Left kidney (tissue), 2 donors: ENCODE measurements around the gene LRMDA. TPM values are rescaled to one million over a fixed set of nuclear protein-coding genes. Genes with fewer than 3 reads are reported as not detected.

Experiments
- DNase-seq: peaks from one replicate; pipeline ENCODE4 v3.0.0-alpha.2; 2013
- polyA plus RNA-seq: library from polyadenylated mRNA; unstranded; fragments of 120-200 nt; gene quantifications from one replicate; pipeline ENCODE4 v1.2.1, GENCODE V29; 2013; ENCODE audit not compliant: insufficient read length

The LRMDA gene
- polyA plus RNA-seq, 1 donor = 18.0 TPM

- no peak for DNase-seq
Measured at GRCh38 chr10:75825661-75826060, 394.2 kb downstream of the LRMDA start.

GRCh38 chr10:75826846-75827245 is 395.4 kb downstream of the LRMDA start:
- no peak for DNase-seq

DNA sequence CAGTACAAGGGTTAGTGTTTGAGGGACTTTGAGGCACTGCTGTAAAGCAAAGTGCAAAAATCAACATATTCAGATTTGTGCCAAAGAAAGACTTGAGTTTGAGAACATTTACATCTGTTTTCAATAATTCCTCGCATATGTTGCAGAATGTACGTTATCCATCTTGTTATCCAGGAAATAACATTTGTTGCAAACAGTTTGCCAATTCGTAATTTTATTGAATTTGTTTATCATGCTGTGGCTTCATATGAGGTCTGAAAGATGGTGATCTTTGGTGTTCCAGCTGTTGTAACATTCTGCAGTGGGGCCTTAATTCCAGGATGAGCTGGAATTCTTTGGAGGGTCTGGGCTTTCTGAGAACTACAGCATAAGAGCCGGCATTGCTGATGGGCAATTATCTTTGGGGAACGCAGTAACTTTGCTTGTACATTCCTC is 396.2 kb downstream of the LRMDA start:
- no peak for DNase-seq

- no peak for DNase-seq
Measured at GRCh38 chr10:75828413-75828812, 397.0 kb downstream of the LRMDA start.

DNA sequence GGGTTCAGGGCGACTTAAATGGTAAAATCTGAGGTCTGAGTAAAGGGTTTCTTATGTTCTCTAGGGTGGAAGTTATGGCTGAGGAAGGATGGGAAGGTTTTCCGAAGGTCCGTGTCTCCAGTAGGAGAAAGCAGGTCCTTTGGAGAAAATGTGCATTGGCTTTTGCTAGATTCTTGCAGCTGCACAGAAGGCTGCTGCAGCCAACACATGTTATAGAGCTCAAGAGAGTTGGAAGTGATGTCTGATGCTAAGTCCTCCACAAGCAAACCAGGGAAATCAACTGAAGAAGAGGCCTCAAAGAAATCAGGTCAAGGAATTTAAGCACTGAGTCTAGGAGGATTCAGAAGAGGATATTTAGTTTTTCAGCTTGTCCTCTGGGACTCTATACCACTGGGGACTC is 404.6 kb downstream of the LRMDA start:
- DNase-seq = no peak

- DNase-seq = no peak
Measured at GRCh38 chr10:75838486-75838885, 407.1 kb downstream of the LRMDA start.

DNA sequence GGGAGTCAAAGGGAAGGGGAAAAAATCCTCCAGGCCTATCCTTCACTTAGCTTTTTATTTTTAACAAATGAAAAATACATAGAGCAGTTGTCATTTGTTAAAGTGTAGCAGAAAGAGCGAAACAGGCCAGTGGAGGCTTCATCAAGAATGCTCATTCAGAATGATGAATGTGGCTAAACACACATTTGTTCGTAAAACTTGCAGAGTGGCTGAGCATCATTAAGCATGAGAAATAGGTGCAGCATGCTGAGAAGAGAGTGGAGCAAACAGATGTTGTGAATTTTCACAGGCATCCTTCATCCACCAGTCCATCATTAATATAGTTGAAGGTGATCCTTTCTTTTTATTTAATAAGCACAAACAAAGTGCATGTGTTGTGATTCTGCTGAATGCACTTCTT is 407.6 kb downstream of the LRMDA start:
- no peak for DNase-seq

- DNase-seq = no peak
Measured at GRCh38 chr10:75841266-75841665, 409.8 kb downstream of the LRMDA start.

DNA sequence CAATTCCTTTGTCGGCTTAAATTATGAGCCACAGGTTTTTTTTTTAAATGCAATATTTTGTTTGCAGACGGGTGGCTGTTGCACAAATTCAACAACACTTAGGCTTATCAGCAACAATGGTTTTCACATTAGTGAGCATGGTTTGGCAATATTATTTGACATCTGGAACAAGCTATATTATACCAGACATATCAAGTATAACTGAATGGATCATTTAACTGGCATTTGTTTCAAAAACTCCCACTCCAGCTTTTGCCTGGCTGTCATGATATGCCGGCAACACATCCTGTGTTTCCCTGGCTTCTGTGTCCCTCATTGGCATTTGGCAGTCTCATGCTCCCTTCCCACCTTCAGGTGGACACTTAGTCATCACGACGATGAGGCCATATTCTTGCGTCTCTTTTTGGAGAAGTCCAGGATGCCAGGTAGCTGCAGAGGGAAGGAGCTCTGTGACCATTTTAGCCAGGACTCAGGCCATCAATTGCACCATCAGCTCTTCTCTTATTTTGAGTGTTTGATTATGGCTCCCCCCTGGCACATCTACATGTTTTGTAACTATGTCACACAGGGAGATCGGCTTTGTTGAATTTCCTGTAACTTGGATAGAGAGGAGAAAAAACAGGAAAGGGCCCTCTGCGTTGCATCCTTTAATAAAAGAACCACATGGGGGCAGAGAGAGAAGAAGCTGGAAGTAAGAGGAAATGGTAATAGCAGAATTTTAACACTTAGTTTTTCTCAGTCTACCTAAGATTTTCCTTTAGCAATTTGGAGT is 413.9 kb downstream of the LRMDA start:
- no peak for DNase-seq

- no peak for DNase-seq
Measured at GRCh38 chr10:75847477-75847876, 416.1 kb downstream of the LRMDA start.

DNA sequence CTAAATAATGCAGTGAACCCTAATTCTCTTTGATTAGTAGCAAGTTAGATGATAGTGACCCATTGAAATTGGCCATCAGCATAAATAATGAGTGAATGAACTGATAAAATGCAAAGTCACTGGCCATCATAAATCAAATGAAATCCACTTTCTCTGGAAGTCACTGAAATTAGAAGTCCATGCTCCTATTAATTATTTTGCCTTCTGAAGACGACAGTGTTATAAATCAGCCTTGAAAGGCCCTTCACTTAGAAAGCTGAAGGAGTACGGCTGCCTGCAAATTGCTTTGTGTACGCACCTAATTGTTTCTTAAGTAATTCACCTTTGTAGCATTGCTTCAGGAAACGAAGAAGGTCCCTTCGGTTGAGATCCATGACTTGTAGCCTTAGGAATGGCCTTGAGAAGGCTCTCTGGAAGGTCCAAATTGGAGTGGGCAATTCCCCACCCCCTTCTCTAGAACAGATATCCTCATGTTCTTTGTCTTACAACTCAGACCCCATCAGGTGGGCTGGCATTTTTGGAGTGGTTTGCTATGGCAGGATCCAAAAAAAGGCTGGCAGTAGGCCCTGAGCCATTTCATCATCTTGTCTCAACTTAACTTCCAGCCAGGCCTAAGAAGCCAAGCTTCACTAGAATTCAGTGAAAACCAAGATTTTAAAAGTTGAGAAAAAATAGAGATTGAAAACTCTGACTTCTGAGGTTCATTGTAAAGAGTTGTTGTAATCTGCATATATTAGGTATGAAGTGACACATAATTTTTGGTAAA is 420.3 kb downstream of the LRMDA start:
- no peak for DNase-seq

DNA sequence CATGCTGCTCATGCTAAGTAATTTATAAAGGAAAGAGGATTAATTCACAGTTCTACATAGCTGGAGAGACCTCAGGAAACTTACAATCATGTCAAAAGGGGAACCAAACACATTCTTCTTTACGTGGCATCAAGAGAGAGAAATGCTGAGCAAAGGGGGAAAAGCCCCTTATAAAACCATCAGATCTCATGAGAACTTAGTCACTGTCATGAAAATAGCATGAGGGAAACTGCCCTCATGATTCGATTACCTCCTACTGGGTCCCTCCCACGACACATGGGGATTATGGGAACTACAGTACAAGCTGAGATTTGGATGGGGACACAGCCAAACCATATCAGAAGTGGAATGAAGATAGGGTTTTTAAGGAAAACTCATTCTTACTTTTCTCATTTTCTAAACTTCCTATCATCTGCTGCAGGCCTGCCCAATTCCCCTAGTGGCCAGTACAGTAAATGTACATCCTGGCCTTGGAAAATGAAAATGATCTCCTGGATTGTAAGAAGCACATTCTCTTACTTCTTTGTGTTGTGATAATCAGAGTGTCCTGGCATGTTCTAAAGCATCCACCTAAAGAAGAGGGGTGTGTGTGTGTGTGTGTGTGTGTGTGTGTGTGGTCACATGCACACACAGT is 421.5 kb downstream of the LRMDA start:
- DNase-seq = no peak

- no peak for DNase-seq
Measured at GRCh38 chr10:75857269-75857846, 425.9 kb downstream of the LRMDA start.

- DNase-seq = no peak
Measured at GRCh38 chr10:75857896-75858295, 426.5 kb downstream of the LRMDA start.

GRCh38 chr10:75858339-75858738 is 426.9 kb downstream of the LRMDA start:
- DNase-seq = no peak

GRCh38 chr10:75859141-75859540 is 427.7 kb downstream of the LRMDA start:
- no peak for DNase-seq

DNA sequence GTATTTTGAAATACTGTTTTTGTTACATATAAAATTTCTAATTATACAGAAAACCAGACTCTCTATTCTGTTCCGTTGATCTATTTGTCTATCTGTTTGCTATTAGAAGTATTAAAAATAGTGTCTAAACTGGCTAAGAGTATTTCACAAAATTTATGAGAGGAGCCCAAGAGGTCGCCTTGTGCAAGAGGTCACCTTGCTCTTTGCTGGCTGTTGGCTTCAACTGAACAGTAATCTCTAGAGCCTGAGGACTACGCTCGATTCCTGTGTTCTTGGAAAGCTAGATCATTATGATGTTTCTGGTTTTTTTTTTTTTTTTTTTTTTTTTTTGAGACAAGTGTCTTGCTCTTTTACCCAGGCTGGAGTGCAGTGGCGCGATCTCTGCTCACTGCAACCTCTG is 428.6 kb downstream of the LRMDA start:
- no peak for DNase-seq

DNA sequence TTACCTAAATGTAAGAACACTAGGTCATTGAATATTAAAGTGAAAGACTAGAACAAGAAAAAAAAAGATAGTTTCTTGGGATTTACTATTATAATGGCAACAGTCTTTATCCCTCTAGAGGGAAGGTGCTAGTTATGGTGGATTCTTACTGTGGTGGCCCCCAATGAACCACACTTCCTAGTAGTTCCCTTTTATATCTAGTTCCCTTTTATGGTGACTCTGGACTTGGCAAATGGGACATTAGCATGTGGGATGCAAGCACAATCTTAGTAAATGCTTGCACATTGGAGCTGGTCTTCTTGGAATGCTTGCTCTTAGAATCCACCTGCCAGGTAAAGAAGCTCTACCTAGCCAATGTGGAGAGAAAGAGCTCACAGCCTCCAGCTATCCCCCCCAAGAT is 430.2 kb downstream of the LRMDA start:
- no peak for DNase-seq

- no peak for DNase-seq
Measured at GRCh38 chr10:75862935-75863334, 431.5 kb downstream of the LRMDA start.

DNA sequence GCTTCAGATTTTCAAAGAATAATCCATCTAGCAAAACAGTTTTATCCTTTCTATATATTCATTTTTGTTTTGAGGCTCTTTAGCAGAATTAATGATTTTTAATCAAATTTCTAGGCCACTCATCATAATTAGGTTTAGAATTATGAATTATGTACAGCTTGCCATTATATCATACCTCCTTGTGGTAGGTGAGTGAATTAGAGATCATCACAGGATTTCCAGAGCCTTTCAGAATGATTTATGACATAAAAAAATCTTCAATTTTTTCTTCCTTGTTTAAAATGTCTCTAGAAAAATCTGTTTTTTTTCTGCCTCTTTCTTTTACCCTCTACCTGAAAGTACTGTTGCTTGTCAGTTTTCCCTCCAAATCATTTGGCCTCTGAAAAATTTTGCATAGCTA is 433.3 kb downstream of the LRMDA start:
- no peak for DNase-seq

- DNase-seq = no peak
Measured at GRCh38 chr10:75865413-75866299, 434.2 kb downstream of the LRMDA start.

DNA sequence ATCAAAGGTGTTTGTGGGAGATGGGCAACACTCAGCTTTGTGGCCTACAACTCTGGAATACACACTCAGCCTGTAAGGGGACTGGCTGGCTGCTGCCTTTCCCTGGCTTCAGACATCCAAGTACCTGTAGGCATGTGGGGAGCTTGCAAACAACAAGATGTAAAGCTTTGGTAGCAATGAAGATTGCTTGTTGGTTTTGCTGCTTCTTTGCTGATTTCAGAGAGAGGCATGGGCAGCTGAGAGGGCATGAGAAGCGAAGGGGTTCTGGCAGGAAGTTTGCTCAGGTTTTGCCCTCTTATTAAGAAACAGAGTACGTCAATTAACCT is 434.8 kb downstream of the LRMDA start:
- DNase-seq = no peak
